NCI-H146 treated with DMSO at 0.1 percent for 48 hours (cell line): ENCODE data around the gene TPPP2.

Experiments
- DNase-seq: peaks from one replicate; lab custom pipeline; 2025; ENCODE audit not compliant: unreplicated experiment; lab: John Stamatoyannopoulos, UW

The TPPP2 gene

GRCh38 chr14:21074398-21075272 is 44.6 kb downstream of the TPPP2 start:
- no peak for DNase-seq

DNA sequence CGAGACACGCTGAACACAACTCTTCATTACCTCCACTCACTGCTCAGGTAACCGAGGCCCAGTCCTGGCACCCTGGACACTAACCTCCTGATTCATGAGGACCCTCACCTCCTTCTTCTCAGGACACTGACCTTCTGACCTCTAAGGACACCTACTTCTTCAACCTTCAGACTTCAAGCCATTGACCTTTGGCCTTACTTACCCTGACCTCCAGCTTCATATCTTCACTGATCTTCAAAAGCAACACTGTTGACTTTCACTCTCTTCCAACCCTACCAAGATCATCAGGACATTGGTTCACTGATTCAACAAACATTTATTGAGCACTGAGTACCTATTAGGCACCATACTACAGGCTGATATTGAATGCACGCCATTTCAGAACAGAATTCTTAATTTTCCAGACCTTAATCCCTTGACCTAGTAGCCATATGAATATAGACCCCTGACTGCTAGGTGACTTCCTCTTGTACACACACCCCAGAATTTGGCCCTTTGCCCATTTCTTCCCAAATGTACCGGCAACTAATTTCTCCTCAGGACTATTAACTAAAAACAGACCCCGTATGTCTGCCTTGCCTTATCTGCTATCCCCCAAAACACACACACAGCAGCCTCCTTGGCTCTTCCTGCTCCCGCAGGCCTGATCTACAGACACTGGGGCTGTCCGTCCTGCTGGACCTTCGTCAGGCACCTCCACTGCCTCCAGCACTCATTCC is 45.9 kb downstream of the TPPP2 start:
- DNase-seq, result no peak

- no peak for DNase-seq
These were observed 47.7 kb downstream of the TPPP2 start for GRCh38 chr14:21077672-21078071.

DNA sequence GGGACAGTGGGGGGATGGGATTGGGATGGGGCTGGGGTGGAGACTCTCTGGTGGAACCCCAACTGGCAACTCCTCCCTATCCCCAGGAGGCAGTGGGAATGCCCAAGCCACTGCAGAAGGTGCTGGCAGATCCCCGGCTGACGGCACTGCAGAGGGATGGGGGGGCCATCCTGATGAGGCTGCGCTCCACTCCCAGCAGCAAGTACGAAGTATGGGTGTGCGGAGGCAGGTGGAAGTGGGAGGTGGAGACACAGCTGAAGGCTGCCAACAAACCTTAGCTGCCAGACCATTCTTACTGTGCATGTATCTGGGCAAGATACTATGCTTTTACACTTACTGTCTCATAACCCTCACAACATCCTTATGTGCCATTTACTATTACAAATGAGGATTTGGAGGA is 48.3 kb downstream of the TPPP2 start:
- DNase-seq, result no peak

DNA sequence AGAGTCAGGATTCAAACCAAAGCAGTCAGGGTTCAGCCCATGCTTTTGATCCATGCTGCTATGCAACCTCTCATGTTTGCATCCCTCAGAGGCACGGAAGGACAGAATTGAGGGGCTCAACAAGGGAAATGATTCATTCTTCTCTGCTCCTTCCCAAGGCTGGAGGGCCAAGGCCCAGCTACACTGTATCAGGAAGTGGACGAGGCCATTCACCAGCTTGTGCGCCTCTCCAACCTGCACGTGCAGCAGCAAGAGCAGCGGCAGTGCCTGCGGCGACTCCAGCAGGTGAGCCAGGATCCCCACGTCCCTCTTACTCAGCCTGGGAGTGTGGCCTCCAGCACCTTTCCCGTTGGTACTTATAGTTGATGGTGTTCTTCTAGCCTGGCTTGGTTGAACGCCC is 48.7 kb downstream of the TPPP2 start:
- DNase-seq, result no peak

GRCh38 chr14:21081521-21082142 is 51.6 kb downstream of the TPPP2 start:
- DNase-seq, result no peak
